GM12873 (cell line): ENCODE data around the gene CACNA1C.

Experiments
- CTCF ChIP-seq: IDR thresholded peaks from 2 replicates; pipeline ENCODE4 v1.5.1; 2012; ENCODE audit warnings: low read depth, mild to moderate bottlenecking, moderate library complexity, low read length, control low read depth; ENCODE audit not compliant: insufficient read depth; ENCODE audit errors: missing control alignments

The CACNA1C gene

DNA sequence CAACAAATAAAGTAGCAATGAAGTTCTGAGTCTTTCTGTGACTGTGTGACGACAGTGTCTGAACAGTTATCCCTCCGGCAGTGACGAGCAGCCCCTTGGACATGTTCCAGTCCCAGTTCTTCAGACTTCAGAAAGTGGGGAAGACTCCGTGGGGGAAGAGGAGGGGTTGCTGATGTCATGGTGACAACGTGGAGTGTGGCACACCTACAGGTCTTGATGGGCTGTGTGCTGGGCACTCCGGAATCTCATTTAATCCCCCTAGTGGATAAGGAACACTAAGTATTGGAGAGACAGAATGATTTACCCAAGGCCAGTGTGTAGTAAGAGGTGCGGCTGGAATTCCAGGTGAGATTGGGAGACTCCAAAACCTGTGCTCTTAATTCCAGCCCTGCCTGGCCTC, 280.2 kb downstream of the CACNA1C start:
- no peak for TF ChIP-seq CTCF

GRCh38 chr12:2333491-2334195, 280.9 kb downstream of the CACNA1C start:
- no peak for TF ChIP-seq CTCF

GRCh38 chr12:2334271-2334670, 281.5 kb downstream of the CACNA1C start:
- TF ChIP-seq CTCF = no peak

DNA sequence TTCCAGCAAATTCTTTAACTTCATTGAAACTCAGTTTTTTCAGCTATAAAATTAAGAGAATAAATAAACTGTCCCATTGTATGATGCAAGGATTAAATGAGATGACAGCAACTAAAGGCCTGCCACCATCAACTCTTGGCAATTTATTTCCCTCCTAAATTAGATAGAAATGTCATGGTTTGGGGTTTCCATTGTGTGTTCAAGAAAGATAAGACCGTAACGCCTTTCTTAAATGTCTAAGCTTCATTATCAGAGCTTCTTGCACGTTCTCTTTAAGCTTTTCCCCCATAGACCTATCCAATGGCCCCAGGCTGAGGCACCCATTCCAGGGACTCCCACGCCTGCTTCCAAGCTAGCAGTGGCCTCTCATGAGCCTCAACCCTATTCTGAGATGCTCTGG, 281.9 kb downstream of the CACNA1C start:
- TF ChIP-seq CTCF = no peak

GRCh38 chr12:2335109-2335508, 282.3 kb downstream of the CACNA1C start:
- no peak for TF ChIP-seq CTCF

DNA sequence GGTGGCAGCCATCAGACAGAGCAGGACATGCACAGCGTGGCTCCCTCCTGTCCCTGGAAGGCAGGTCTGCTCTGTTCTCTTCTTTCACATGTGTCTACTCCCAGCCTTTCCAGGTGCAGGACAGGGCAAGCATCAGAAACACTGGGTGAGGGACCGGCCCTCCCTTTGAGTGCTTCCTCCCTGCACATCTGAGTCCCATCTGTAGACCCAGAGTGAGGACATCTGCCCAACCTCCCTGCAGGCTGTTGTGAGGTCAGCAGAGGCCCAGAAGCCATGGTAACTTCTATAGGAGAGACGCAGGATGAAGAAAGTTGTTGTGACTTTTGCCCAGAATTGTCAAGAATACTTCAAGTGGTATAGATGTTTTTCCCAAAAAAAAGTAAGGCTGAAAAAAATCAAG, 282.7 kb downstream of the CACNA1C start:
- TF ChIP-seq CTCF = no peak

GRCh38 chr12:2335916-2336315, 283.1 kb downstream of the CACNA1C start:
- TF ChIP-seq CTCF = no peak

DNA sequence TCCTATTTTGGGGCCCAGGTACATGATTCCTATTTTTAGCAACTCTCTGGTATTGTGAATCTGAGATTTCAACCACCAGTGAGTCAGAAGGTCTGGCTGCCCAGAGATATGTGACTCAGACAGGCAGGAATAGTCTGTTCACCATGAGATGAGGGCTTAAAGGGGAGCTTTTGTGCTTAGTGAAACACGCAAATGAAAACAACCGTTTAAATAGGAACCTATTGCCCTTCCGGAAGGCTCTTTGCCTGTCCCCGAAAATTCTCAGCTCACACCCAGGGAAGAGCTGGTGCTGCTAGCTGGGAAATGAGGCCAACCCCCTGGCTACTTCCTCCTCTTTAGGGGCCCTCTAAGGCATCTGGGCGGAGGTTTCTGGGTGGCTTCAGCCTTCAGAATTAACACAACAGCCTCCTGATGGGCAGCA, 283.6 kb downstream of the CACNA1C start:
- no peak for TF ChIP-seq CTCF
